ENCODE data around the gene MBTD1. TPM values are rescaled to one million over a fixed set of nuclear protein-coding genes. Genes with fewer than 3 reads are reported as not detected.

Gene MBTD1
- total and polyA plus RNA-seq, 2 of the 8 experiments (the other 6 are each of a cell fraction or from before 2014, with no cell fraction given) = 20.3 to 51.4 TPM

DNA sequence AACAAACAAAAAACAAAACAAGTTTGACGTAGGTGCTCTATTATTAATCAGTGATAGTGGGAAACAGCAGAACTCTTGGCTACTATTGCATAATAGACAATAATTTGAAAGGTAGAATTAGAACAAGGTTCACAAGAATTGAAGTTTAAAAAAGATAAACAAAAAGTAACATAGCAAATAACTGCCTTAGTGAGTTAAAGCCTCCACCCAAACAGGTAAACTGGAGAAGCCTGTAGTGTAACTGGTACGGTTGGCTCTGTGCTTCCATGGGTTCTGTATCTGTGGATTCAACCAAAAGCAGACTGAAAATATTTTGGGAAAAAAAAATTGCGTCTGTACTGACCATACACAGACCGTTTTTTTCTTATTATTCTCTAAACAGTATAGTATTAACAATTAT is 38.5 kb downstream of the MBTD1 start:
- CTCF ChIA-PET (ENCODE audit: partially characterized antibody) = interaction anchor here (0.7 kb wide), 1 partner anchor 38 kb away, joined by 3 read pairs; no protein-coding TSS in a partner anchor
- H3K36me3 ChIP-seq (ENCODE audit: control insufficient read depth in 2 of 4, insufficient read depth in 4 of 4, low read length in 3 of 4) = peaks cover 4 to 68% (median 41%) of the 10 kb centered on the region in 4 experiments; a peak in 7 of 8 replicates

More for the DNA sequence above, 38.5 kb downstream of the MBTD1 start:
- Histone ChIP-seq H3K27me3 (replicated peaks in 1 of 4; ENCODE audit: control insufficient read depth in 3 of 4, extremely low read depth in 1 of 4, insufficient read depth in 3 of 4, low read length in 3 of 4) (no peaks in the 10 kb centered on the region), H2BK15ac (ENCODE audit: low read length) (no peak overlapping the region), H4K8ac (ENCODE audit: extremely low read depth, insufficient read depth, low read length) (no peak overlapping the region), H3K14ac (ENCODE audit: insufficient read length) (no peak overlapping the region), H3K23me2 (ENCODE audit: low read depth, low read length) (no peaks in the 10 kb centered on the region), H3K4me3 (ENCODE audit: extremely low read depth in 1 of 4, insufficient read depth in 2 of 4, low read depth in 3 of 4, low read length in 4 of 4) (no peak overlapping the region), H3K79me1 (ENCODE audit: low read depth, low read length) (no peaks in the 10 kb centered on the region), H2BK120ac (replicated peaks; ENCODE audit: low read depth, low read length) (no peak overlapping the region), H3K9me3 (ENCODE audit: insufficient read depth in 2 of 2, low read depth in 1 of 2, low read length in 1 of 2) (no peaks in the 10 kb centered on the region), H3K79me2 (ENCODE audit: control insufficient read depth in 1 of 2, insufficient read depth in 2 of 2, low read length in 2 of 2) (peaks cover 0 to 7% of the 10 kb centered on the region in 2 experiments; a peak in 1 of 4 replicates), H3K4me2 (ENCODE audit: insufficient read depth in 1 of 2, low read depth in 2 of 2, low read length in 2 of 2) (no peak overlapping the region), H2BK20ac (ENCODE audit: low read length) (no peak overlapping the region), H3K4ac (replicated peaks; ENCODE audit: insufficient read length, low read depth, low read length) (no peak overlapping the region), H3K4me1 (replicated peaks in 1 of 4; ENCODE audit: control insufficient read depth in 3 of 4, insufficient read depth in 4 of 4, low read length in 3 of 4) (no peaks in the 10 kb centered on the region), H2AFZ (ENCODE audit: low read length) (no peak overlapping the region), H3K27ac (ENCODE audit: low read depth, low read length) (no peak overlapping the region), H3K23ac (ENCODE audit: insufficient read length) (no peak overlapping the region), H4K91ac (replicated peaks; ENCODE audit: insufficient read length, low read length) (no peak overlapping the region), H3K56ac (replicated peaks; ENCODE audit: insufficient read length, low read depth, low read length) (no peak overlapping the region), H2BK5ac (ENCODE audit: low read depth, low read length) (no peak overlapping the region), H4K20me1 (replicated peaks in 1 of 2; ENCODE audit: control insufficient read depth in 1 of 2, insufficient read depth in 2 of 2, low read length in 2 of 2) (no peaks in the 10 kb centered on the region), H2AK5ac (ENCODE audit: low read depth, low read length) (no peak overlapping the region), H4K5ac (ENCODE audit: insufficient read length, low read depth, low read length) (no peak overlapping the region), H2BK12ac (ENCODE audit: low read depth, low read length) (no peak overlapping the region), H3K9ac (replicated peaks in 1 of 4; ENCODE audit: extremely low read depth in 1 of 4, low read depth in 3 of 4, low read length in 3 of 4) (no peak overlapping the region), H3K18ac (ENCODE audit: extremely low read depth, low read length) (no peak overlapping the region)
- no peak for DNase-seq (ENCODE audit: low read depth in 1 of 2, low spot score in 2 of 2)
- POLR2A ChIA-PET (ENCODE audit: partially characterized antibody) = no interaction called here
- no peak for TF ChIP-seq JUN (IDR thresholded peaks at IDR 0.05; ENCODE audit: low read depth, low read length)
- WGBS, 2 experiments (ENCODE audit: extremely low coverage in 1 of 2, insufficient coverage in 1 of 2, insufficient read length in 1 of 2, insufficient replicate concordance in 2 of 2, low coverage in 1 of 2, low lambda C conversion rate in 2 of 2, missing lambda C conversion rate in 1 of 2) = 87% methylated on average over 4 of the region's 4 CpGs; no CpG with 5 or more reads in 1 of the 2 experiments
- no peak for FAIRE-seq
